Erythroblast (primary cell): ENCODE measurements around the gene ANKRD31.
"Not testable (repeated sequence)": the region's sequence is repeated elsewhere in the genome, so short reads cannot be mapped to it uniquely, and the experiment has no call there.

ENCODE experiments used
- DNase-seq, 2 experiments: peaks; one replicate each; lab custom pipeline; 2025; lab: John Stamatoyannopoulos, UW
- GATA1 ChIP-seq: IDR thresholded peaks from 2 replicates; pipeline ENCODE4 v1.6.1; 2011; ENCODE audit warnings: low read depth, mild to moderate bottlenecking, control low read depth, low read length, moderate library complexity
- POLR2A ChIP-seq: IDR thresholded peaks from 2 replicates; pipeline ENCODE4 v1.6.1; 2011; ENCODE audit warnings: mild to moderate bottlenecking, low read length

The ANKRD31 gene

GRCh38 chr5:75236322-75237316 lies at the start of gene ANKRD31:
Gene ANKRD31 (minus strand): TSS chr5:75236878. CDS start chr5:75236686, 192 bp downstream.
- TF ChIP-seq GATA1 (no peak), POLR2A (peak; percentile 71)
- peak; percentile 91 to 95 for DNase-seq

- TF ChIP-seq POLR2A (no peak), GATA1 (no peak)
- no peak for DNase-seq
These were observed 49.6 kb upstream of the ANKRD31 start for GRCh38 chr5:75286211-75286773.

- DNase-seq: no peak
- no peak for TF ChIP-seq GATA1
- TF ChIP-seq POLR2A: no peak
These were observed 45.9 kb upstream of the ANKRD31 start for GRCh38 chr5:75282581-75282980.

GRCh38 chr5:75281716-75282465 lies 45.2 kb upstream of the ANKRD31 start:
- no peak for DNase-seq
- no peak for TF ChIP-seq GATA1

- TF ChIP-seq POLR2A (no peak), GATA1 (no peak)
- DNase-seq: no peak
These were observed 42.6 kb upstream of the ANKRD31 start for GRCh38 chr5:75279321-75279720.

- TF ChIP-seq GATA1 (no peak), POLR2A (no peak)
- DNase-seq: no peak
These were observed 40.8 kb upstream of the ANKRD31 start for GRCh38 chr5:75277463-75277862.

GRCh38 chr5:75275756-75276155 lies 39.1 kb upstream of the ANKRD31 start:
- TF ChIP-seq GATA1 (no peak), POLR2A (no peak)
- DNase-seq: no peak

GRCh38 chr5:75275147-75275546 lies 38.5 kb upstream of the ANKRD31 start:
- DNase-seq: no peak
- no peak for TF ChIP-seq POLR2A

- DNase-seq: no peak
- TF ChIP-seq POLR2A (no peak), GATA1 (no peak)
These were observed 37.8 kb upstream of the ANKRD31 start for GRCh38 chr5:75274486-75274885.

- not testable (repeated sequence) for DNase-seq
These were observed 33.9 kb upstream of the ANKRD31 start for GRCh38 chr5:75270605-75271004.

GRCh38 chr5:75265731-75266130 lies 29.1 kb upstream of the ANKRD31 start:
- DNase-seq: peak; percentile 19 to 25
- no peak for TF ChIP-seq GATA1
- TF ChIP-seq POLR2A: no peak

GRCh38 chr5:75262271-75262670 lies 25.6 kb upstream of the ANKRD31 start:
- TF ChIP-seq GATA1 (no peak), POLR2A (no peak)
- DNase-seq: no peak

GRCh38 chr5:75260708-75261107 lies 24.0 kb upstream of the ANKRD31 start:
- TF ChIP-seq POLR2A (no peak), GATA1 (no peak)
- no peak for DNase-seq

- not testable (repeated sequence) for DNase-seq
These were observed 13.8 kb upstream of the ANKRD31 start for GRCh38 chr5:75250452-75250851.

- no peak for TF ChIP-seq POLR2A
- TF ChIP-seq GATA1: no peak
- no peak for DNase-seq
These were observed 8.3 kb upstream of the ANKRD31 start for GRCh38 chr5:75245023-75245422.
